Mesendoderm (in vitro differentiated cells): ENCODE measurements around the gene MCM3AP.

Experiments used
- DNase-seq: peaks from one replicate; pipeline ENCODE4 v3.0.0; 2013
- H2AK5ac ChIP-seq: 2 replicates; pipeline ENCODE4 v1.6.1; 2013; ENCODE audit warnings: low read length, inconsistent platforms
- H2BK120ac ChIP-seq: 2 replicates; pipeline ENCODE4 v1.6.1; 2013; ENCODE audit warnings: low read depth, mild to moderate bottlenecking, low read length, moderate library complexity, mixed read lengths
- H2BK15ac ChIP-seq: replicated peaks from 2 replicates; pipeline ENCODE4 v1.6.1; 2013; ENCODE audit warnings: low read depth, mild to moderate bottlenecking, moderate library complexity
- H2BK5ac ChIP-seq: 2 replicates; pipeline ENCODE4 v1.6.1; 2013; ENCODE audit warnings: low read length, inconsistent platforms
- H3K18ac ChIP-seq: 2 replicates; pipeline ENCODE4 v1.6.1; 2013; ENCODE audit warnings: mild to moderate bottlenecking, low read length, mixed read lengths
- H3K23ac ChIP-seq: one replicate; pipeline ENCODE4 v1.6.1; 2013; ENCODE audit warnings: low read length
- H3K27ac ChIP-seq: 2 replicates; pipeline ENCODE4 v1.5.1; 2013; ENCODE audit warnings: low read depth, mild to moderate bottlenecking, inconsistent platforms, low read length, moderate library complexity
- H3K27me3 ChIP-seq: 2 replicates; pipeline ENCODE4 v1.6.1; 2013; ENCODE audit warnings: low read length, control low read depth, mild to moderate bottlenecking, inconsistent platforms; ENCODE audit not compliant: insufficient read depth, poor library complexity
- H3K36me3 ChIP-seq: 2 replicates; pipeline ENCODE4 v1.6.1; 2013; ENCODE audit warnings: low read length, inconsistent platforms; ENCODE audit not compliant: control insufficient read depth, insufficient read depth
- H3K4ac ChIP-seq: one replicate; pipeline ENCODE4 v1.6.1; 2013; ENCODE audit warnings: low read depth, mild to moderate bottlenecking, low read length, moderate library complexity
- H3K4me1 ChIP-seq: 2 replicates; pipeline ENCODE4 v1.6.1; 2013; ENCODE audit warnings: low read depth, low read length, inconsistent platforms; ENCODE audit not compliant: control insufficient read depth
- H3K4me2 ChIP-seq: 2 replicates; pipeline ENCODE4 v1.6.1; 2013; ENCODE audit warnings: low read length
- H3K4me3 ChIP-seq: 2 replicates; pipeline ENCODE4 v1.5.1; 2013; ENCODE audit warnings: mild to moderate bottlenecking, low read length
- H3K56ac ChIP-seq: one replicate; pipeline ENCODE4 v1.6.1; 2013; ENCODE audit warnings: low read length
- H3K79me1 ChIP-seq: 2 replicates; pipeline ENCODE4 v1.6.1; 2013; ENCODE audit warnings: low read length, inconsistent platforms
- H3K79me2 ChIP-seq: 2 replicates; pipeline ENCODE4 v1.6.1; 2013; ENCODE audit warnings: mild to moderate bottlenecking, low read length; ENCODE audit not compliant: control insufficient read depth, insufficient read depth
- H3K9ac ChIP-seq: 2 replicates; pipeline ENCODE4 v1.6.1; 2013; ENCODE audit warnings: low read length, inconsistent platforms
- H4K5ac ChIP-seq: one replicate; pipeline ENCODE4 v1.6.1; 2013; ENCODE audit warnings: low read length
- H4K8ac ChIP-seq: one replicate; pipeline ENCODE4 v1.6.1; 2013; ENCODE audit warnings: low read depth, mild to moderate bottlenecking, control low read depth, low read length, moderate library complexity
- WGBS: extraction: QIAGEN DNeasy Blood & Tissue Kit; methylation state at CpG from one replicate; pipeline ENCODE4 v1.1.7; 2013; ENCODE audit warnings: low lambda C conversion rate, missing lambda C conversion rate; ENCODE audit not compliant: insufficient coverage; ENCODE audit errors: extremely low coverage; 5-methylcytosine and 5-hydroxymethylcytosine counted together

The MCM3AP gene

DNA sequence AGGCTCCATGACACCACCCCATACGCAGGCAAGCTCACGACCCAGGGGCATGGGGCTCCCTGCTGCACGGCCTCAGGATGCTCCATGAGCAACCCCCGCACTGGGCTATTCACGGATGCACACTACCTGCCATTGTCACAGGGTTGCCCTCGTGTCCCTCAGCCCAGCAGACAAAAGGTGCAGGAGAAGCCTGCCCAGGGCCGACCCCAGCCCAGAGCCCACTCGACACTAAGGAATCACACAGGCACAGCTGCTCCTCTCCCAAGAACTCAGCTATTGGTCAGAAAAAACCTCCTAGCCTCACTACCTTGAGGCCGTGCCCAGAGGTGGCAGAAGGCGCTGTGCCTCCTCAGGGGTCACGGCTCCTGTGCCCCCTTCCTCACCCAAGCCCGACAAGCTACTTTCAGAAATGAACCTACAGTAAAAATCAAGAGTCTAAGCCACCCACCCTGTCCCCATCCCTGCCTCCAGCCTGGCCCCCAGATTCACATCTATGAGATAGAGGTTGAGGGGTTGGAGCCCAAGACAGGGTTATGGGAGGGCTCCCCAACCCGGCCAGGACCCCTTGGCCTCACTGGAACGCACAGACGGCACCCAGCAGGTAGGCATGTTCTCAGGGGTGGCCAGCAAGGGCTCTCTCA is 94.8 kb downstream of the MCM3AP start:
- Histone ChIP-seq H3K79me1 (no peaks in the 10 kb centered on the region), H2BK120ac (no peak overlapping the region), H3K4ac (no peak overlapping the region), H2BK15ac (no peak overlapping the region), H3K23ac (no peak overlapping the region), H3K9ac (no peak overlapping the region), H3K4me1 (peaks cover 2% of the 10 kb centered on the region), H3K56ac (no peak overlapping the region), H3K27me3 (no peaks in the 10 kb centered on the region), H3K36me3 (peaks cover 23% of the 10 kb centered on the region), H3K18ac (no peak overlapping the region), H3K27ac (no peak overlapping the region), H4K8ac (no peak overlapping the region), H2AK5ac (no peak overlapping the region), H4K5ac (no peak overlapping the region), H2BK5ac (no peak overlapping the region), H3K4me3 (no peak overlapping the region), H3K79me2 (no peaks in the 10 kb centered on the region), H3K4me2 (no peak overlapping the region)
- no peak for DNase-seq
- WGBS: no CpG with 5 or more reads among the region's 15 CpGs

DNA sequence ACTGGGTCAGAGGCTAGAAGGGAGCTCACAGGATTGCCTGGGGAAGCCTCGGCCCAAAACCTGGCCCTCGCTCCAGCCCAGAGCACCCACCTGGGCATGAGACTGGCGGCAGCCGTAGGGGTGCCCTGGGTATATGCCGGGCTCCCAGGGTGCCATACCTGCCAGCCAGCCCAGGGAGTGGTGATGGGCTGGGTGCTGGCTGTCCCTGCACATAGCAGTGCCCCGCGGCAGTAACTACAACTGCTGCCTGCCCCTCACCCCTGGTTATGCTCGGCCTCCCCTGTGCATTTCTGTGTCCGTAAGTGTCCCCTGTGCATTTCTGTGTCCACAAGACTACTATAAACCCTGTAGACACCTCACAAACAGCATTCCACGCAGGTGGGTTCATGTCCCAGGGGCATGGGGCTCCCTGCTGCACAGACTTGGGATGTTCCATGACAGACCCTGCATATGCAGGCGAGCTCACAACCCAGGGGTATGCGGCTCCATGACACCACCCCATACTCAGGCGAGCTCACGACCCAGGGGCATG is 95.4 kb downstream of the MCM3AP start:
- Histone ChIP-seq H2BK5ac (no peak overlapping the region), H4K5ac (no peak overlapping the region), H3K4ac (no peak overlapping the region), H3K4me3 (no peak overlapping the region), H3K79me1 (no peaks in the 10 kb centered on the region), H3K18ac (no peak overlapping the region), H3K4me1 (peaks cover 2% of the 10 kb centered on the region), H3K27me3 (no peaks in the 10 kb centered on the region), H3K4me2 (no peak overlapping the region), H3K36me3 (peaks cover 21% of the 10 kb centered on the region), H2BK120ac (no peak overlapping the region), H4K8ac (no peak overlapping the region), H3K79me2 (no peaks in the 10 kb centered on the region), H3K27ac (no peak overlapping the region), H2AK5ac (no peak overlapping the region), H3K56ac (no peak overlapping the region), H2BK15ac (no peak overlapping the region), H3K9ac (no peak overlapping the region), H3K23ac (no peak overlapping the region)
- DNase-seq: no peak
- no CpG with 5 or more reads among the region's 14 CpGs for WGBS

DNA sequence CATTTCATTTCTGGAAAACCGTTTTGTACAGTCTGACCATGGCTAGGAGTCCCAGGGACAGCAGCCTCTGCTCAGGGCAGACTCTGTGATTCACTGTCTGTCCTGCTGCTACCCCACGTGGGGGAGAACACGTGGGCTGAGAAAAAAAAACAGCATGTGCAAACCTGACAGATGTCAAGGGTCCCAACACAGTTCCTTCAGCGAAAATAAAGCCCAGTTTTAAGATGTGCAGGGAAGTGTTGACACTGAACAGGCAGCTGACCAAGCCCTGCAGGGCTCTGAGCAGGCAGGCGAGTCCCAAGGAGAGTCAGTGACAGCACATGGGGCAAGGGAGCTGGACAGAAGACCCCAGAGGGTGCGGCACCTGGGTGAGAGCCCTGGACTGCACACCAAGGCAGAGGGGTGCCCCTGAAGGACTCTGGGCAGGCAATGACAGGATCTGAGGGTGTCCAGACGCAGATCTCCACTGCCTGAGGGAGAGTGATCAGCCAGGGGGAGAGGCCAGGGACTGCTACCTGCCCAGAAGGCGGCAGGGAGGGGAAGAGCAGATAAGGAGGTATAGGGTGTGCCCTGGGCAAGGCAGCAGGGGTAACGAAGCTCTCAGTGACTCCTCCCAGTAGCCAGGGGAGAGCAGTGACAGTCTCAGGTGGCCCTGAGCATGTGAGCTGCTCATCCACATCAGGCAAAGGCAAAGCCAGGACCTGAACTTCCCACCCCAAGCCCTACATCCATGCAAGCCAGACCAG is 96.0 kb downstream of the MCM3AP start:
- Histone ChIP-seq H3K79me2 (no peaks in the 10 kb centered on the region), H3K27me3 (no peaks in the 10 kb centered on the region), H3K23ac (no peak overlapping the region), H2AK5ac (no peak overlapping the region), H3K18ac (no peak overlapping the region), H3K27ac (no peak overlapping the region), H2BK15ac (no peak overlapping the region), H4K5ac (no peak overlapping the region), H3K56ac (no peak overlapping the region), H3K36me3 (peaks cover 16% of the 10 kb centered on the region), H3K4me1 (peaks cover 2% of the 10 kb centered on the region), H3K4me3 (no peak overlapping the region), H3K9ac (no peak overlapping the region), H3K79me1 (no peaks in the 10 kb centered on the region), H2BK5ac (no peak overlapping the region), H2BK120ac (no peak overlapping the region), H4K8ac (no peak overlapping the region), H3K4ac (no peak overlapping the region), H3K4me2 (no peak overlapping the region)
- no CpG with 5 or more reads among the region's 9 CpGs for WGBS
- no peak for DNase-seq

DNA sequence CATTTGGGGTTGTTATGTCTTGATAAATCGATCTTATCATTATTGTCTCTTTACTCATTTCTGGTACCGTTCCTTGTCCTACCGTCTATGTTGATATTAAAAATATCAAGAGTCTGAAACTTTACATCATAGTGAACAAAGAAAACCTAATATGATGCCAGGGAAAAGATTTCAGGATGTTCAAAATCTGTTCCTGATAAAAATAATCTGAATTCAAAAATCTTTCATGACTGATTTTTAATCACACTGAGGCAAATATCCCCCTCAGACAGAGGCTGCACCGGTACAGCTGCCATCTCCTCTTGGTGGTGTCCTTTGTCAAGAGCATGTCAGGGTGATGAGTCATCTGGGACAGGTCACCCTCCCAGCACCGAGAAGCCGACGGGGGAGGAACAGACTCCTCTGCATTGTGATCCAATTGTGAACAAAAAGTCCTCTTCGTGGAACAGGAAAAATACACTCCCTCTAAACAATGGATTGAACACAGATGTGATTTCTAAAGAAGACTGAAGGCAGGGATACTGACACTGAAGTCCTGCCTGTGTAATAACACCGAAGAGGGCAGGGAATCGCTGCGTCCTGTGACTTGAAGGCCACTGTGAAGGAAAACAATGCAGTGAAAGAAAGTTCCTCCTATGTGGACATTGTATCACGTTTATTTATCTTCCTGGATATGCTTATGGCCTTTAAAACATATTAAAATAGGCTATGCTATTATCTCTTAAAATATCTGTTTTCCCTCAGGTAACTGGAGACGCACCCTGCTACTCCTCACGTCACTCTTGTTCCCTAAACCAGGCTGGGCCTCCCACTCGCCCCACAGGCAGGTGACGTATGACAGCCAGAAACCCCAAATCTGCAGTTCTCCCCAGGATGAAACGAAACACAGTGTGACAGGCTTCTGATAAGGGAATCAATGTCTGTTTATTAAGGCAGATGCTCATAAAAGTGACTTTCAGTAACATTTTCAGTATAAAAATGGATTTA is 96.9 kb downstream of the MCM3AP start:
- peak overlapping the region; percentile 30 for H3K9ac ChIP-seq
- H3K79me2 ChIP-seq: no peaks in the 10 kb centered on the region
- no peak overlapping the region for H4K5ac ChIP-seq
- peak overlapping the region; percentile 28 for H3K56ac ChIP-seq
- no peak overlapping the region for H4K8ac ChIP-seq
- H3K4ac ChIP-seq: no peak overlapping the region
- peaks cover 2% of the 10 kb centered on the region for H3K4me1 ChIP-seq
- no peaks in the 10 kb centered on the region for H3K27me3 ChIP-seq
- H2BK15ac ChIP-seq: no peak overlapping the region
- H2BK5ac ChIP-seq: no peak overlapping the region
- no peak overlapping the region for H2BK120ac ChIP-seq
- no peak overlapping the region for H3K23ac ChIP-seq
- peak; percentile 87 for DNase-seq
- H3K4me3 ChIP-seq: no peak overlapping the region
- H3K18ac ChIP-seq: no peak overlapping the region
- peaks cover 12% of the 10 kb centered on the region for H3K36me3 ChIP-seq
- H3K4me2 ChIP-seq: no peak overlapping the region
- peak overlapping the region; percentile 36 for H3K27ac ChIP-seq
- no peaks in the 10 kb centered on the region for H3K79me1 ChIP-seq
- no CpG with 5 or more reads among the region's 17 CpGs for WGBS
- H2AK5ac ChIP-seq: no peak overlapping the region

DNA sequence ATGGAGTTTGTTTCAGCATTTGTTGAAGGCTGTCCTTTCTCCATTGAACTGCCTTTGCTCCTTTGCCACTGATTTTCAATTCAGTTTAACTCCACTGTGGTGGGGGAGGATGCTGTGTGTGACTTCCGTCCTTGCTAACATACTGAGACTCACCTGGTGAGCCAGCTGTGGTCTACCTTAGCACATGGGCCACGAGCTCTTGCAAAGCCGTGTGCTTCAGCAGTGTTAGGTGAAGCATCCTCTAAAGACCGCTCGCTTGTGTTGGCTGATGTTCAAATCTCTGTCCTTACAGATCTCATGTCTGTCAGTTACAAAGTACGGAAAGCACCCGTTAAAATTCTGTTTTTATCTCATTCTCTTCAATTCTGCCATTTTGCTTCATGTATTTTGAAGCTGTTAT is 97.6 kb downstream of the MCM3AP start:
- Histone ChIP-seq H3K56ac (no peak overlapping the region), H3K79me1 (peaks cover 1% of the 10 kb centered on the region), H3K9ac (peak overlapping the region; percentile 4), H3K18ac (no peak overlapping the region), H3K79me2 (no peaks in the 10 kb centered on the region), H4K5ac (no peak overlapping the region), H3K23ac (no peak overlapping the region), H3K27ac (no peak overlapping the region), H3K27me3 (no peaks in the 10 kb centered on the region), H4K8ac (no peak overlapping the region), H3K36me3 (peaks cover 12% of the 10 kb centered on the region), H2BK15ac (no peak overlapping the region), H3K4me3 (no peak overlapping the region), H2AK5ac (no peak overlapping the region), H3K4me2 (no peak overlapping the region), H2BK120ac (no peak overlapping the region), H2BK5ac (no peak overlapping the region), H3K4ac (no peak overlapping the region), H3K4me1 (peaks cover 2% of the 10 kb centered on the region)
- DNase-seq: no peak
- WGBS: no CpG with 5 or more reads among the region's 7 CpGs
